GM13977 (cell line): ENCODE data around the gene GANC.
"Not testable (repeated sequence)": the region's sequence is repeated elsewhere in the genome, so short reads cannot be mapped to it uniquely, and the experiment has no call there.

ENCODE experiments used
- DNase-seq: peaks from one replicate; pipeline ENCODE4 v3.0.0; 2012; ENCODE audit warnings: low spot score
- in situ Hi-C: fragments of 300-500 bp; cut with MboI; formaldehyde crosslinking; loops from one replicate; pipeline ENCODE4 v1.12.0; 2022; ENCODE audit warnings: low sequenced_read_pairs, low pct_unique_long_range_greater_than_20kb, mixed read lengths, inconsistent platforms; ENCODE audit not compliant: unreplicated experiment
- TF ChIP-seq, protein P1 (sequence below): IDR thresholded peaks from 2 replicates; pipeline ENCODE4 v1.5.1; 2012; ENCODE audit warnings: mild to moderate bottlenecking, control low read depth; ENCODE audit not compliant: insufficient read depth; ENCODE audit errors: extremely low read depth, missing control alignments

GANC gene

DNA sequence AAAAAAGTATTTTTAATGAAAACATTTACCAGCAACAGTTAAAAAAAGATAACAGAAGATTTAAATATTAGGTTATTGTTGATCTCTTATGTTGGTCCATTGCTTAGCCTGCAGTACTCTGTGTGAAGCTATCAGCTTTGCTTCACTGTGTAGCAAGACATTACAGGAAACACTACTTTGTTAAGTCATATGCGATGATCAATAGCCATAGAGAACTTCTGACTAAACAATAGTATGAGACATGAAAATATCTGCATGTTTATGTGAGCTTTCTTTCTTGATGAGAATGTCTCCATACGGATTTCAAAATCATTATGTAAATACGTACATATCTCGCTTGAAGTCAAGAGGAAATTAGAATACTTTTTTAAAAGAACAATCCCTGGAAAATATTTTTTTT lies 59.3 kb downstream of the GANC start:
- in situ Hi-C loops, result no loop called here
- TF ChIP-seq, protein P1, sequence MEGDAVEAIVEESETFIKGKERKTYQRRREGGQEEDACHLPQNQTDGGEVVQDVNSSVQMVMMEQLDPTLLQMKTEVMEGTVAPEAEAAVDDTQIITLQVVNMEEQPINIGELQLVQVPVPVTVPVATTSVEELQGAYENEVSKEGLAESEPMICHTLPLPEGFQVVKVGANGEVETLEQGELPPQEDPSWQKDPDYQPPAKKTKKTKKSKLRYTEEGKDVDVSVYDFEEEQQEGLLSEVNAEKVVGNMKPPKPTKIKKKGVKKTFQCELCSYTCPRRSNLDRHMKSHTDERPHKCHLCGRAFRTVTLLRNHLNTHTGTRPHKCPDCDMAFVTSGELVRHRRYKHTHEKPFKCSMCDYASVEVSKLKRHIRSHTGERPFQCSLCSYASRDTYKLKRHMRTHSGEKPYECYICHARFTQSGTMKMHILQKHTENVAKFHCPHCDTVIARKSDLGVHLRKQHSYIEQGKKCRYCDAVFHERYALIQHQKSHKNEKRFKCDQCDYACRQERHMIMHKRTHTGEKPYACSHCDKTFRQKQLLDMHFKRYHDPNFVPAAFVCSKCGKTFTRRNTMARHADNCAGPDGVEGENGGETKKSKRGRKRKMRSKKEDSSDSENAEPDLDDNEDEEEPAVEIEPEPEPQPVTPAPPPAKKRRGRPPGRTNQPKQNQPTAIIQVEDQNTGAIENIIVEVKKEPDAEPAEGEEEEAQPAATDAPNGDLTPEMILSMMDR, result no peak
- no peak for DNase-seq

DNA sequence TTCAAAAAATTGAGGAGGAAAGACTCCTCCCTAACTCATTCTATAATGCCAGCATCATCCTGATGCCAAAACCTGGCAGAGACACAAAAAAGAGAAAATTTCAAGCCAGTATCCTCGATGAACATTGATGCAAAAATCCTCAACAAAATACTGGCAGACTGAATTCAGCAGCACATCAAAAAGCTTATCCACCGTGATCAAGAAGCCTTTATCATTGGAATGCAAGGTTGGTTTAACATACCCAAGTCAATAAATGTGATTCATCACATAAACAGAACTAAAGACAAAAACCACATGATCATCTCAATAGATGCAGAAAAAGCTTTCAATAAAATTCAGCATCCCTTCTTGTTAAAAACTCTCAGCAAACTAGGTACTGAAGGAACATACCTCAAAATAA lies 62.1 kb downstream of the GANC start:
- in situ Hi-C loops, result no loop called here
- no peak for DNase-seq
- TF ChIP-seq, protein P1, result no peak

DNA sequence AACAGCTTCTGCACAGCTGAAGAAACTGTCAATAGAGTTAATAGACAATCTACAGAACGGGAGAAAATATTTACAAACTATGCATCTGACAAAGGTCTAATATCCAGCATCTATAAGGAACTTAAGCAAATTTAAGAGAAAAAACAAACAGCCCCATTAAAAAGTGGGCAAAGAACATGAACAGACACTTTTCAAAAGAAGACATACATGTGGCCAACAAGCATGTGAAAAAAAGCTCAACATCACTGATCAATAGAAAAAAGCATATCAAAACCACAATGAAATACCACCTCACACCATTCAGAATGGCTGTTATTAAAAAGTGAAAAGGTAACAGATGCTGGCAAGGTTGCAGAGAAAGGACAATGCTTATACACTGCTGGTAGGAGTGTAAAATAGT lies 63.6 kb downstream of the GANC start:
- in situ Hi-C loops, DNase-seq: not testable (repeated sequence)

DNA sequence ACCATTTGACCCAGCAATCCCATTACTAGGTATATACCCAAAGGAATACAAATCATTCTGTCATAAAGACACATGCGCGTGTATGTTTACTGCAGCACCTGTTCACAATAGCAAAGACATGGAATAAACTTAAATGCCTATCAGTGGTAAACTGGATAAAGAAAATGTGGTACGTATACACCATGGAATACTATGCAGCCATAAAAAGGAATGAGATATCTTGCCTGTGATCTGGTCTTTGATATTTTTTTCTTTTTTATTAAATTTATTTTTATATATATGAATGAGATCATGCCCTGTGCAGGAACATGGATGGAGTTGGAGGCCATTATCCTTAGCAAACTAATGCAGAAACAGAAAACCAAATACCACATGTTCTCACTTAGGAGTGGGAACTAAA lies 64.1 kb downstream of the GANC start:
- DNase-seq, in situ Hi-C loops: not testable (repeated sequence)

DNA sequence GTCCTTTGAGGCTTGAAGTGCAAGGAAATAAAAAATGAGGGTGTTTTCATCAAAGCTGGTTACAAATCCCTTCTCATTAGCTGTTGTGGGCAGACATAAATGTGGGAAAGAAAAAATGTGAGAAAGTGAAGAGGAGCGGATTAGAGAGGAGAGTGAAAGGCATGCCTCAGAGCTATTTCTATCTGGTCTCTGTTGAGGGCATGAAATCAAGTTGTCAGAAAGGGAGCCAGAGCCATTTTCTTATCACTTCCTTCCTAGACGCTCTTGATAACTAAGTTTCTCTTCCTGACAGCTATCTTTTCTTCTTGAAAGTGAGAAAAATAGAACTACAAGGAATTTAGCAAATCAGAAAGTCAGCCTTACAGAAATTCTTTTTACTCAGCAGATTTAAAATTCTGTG lies 65.5 kb downstream of the GANC start:
- in situ Hi-C loops, result no loop called here
- DNase-seq, result no peak
- TF ChIP-seq, protein P1, result no peak

DNA sequence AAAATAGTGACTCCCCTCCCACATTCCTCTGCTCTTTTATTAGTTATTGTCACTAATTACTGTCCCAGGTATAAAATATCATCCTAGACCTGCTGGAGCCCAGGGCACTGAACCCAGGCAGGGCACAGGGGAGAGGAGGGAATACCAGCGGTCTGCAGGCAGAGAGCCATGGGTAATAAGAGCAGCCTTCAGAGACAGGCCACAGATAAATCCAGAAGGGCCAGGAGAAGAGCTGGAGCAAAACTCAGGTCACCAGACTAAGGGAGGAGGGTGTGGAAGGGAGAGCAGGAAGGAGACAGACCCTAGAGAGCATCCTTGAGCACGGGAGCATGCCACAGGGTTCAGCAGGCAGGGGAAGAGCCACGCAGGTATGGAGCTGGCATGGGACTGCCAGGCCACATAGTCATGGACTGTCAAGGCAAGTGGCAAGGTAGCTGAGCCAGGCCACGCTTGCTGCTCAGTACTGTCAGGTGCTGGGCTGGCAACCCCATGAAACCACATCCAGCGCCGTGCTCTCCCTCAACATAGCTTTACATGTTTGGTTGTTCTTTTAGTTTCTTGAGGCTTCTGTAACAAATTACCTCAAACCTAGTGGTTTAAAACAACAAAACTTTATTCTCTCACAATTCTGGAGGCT lies 70.7 kb downstream of the GANC start:
- in situ Hi-C loops, result no loop called here
- TF ChIP-seq, protein P1, result no peak

DNA sequence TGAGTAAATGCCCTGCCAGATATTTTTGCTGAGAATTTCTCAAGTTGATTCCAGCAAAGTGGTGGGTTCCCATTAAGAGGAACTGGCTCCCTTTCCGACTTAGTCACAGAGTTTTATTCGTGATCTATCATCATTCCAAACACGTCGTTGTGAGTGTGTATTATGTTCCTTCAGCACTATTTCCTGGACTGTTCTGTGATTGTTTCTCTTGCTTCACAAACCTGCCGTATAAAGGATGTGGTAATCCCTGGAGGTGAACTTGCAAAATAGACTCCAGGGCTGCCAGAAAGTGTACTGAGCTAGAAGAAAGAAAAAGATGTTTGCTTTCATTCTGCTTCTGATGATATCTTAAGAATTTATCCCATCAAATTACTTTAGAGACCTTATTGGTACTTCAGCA lies 71.8 kb downstream of the GANC start:
- TF ChIP-seq, protein P1, result no peak
- in situ Hi-C loops, result no loop called here
- DNase-seq, result no peak

More for the DNA sequence above, 70.7 kb downstream of the GANC start:
- no peak for DNase-seq

DNA sequence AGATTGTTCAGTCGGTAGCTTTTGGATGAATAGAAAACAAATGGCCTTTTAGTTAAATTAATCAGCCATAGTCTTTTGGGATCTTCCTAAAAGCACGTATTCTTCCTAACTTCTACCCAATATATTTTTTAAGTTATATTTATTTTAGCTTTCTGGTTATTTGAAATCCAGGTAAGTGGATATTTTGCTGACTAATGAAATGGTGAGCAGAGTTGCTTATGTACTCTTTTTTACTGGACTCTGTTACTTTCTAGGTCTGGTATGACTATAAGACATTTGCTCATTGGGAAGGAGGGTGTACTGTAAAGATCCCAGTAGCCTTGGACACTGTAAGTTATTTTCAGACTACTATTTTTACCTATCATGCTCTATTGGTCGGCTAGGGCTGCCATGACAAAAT lies 72.5 kb downstream of the GANC start:
- in situ Hi-C loops, result no loop called here
- TF ChIP-seq, protein P1, result no peak
- DNase-seq, result no peak
